ENCODE measurements around the gene COBLL1.

The COBLL1 gene

DNA sequence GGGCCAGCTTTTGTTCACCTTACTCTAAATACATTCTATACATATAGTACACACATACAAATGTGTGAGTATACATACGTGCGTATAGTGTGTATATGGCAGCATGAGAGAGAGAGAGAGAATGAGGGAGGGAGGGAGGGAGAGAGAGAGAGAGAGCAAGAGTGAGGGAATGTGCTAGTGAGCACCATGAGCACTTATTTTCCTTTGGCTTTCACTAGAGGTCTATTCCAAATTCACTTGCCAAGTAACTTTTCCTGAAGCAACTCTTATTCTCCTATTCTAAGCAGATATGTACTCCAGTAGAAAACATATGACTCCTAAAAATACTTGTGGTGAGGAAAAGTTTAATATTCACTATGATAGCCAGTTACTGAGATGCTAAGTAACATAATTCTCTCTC is 85.7 kb downstream of the COBLL1 start:
- no peak for DNase-seq

DNA sequence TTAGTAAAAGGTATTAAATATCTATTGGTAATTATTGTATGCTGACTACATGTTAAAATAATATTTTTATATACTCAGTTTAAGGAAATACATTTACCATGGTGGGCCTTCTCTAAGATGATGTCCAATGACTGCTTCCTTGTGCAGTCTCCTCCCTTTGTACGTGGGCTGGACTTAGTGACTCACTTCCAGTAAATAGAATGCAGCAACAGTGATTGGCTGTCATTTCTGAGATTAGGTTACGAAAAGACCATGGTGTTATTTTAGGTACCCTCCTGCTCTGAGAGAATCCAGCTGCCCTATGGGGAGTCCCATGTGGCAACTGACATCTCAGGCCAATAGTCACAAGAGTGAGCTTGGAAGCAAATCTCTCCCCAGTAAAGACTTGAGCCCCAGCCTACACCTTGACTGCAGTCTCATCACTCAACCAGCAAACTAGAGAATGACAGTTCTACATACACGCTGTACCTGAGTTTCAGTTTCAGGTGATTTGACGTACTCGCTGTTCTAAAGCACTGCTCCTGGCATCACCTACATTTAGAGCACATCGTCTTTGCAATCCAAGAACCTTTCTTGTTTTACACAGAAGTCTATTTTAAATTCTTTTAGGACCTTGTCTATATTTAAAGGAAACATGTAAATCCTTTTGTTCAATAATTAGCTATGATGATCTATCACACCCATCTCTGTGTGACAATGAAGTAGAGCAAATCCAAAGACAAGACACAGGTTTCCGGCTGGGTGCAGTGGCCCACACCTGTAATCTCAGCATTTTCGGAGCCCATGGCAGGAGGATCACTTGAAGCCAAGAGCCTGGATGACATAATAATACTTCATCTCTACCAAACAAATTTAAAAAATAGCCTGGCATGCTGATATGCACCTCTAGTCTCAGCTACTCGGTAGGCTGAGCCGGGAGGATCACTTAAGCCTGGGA is 87.2 kb downstream of the COBLL1 start:
- peak; percentile 32 for DNase-seq

GRCh38 chr2:164752956-164753355 is 88.7 kb downstream of the COBLL1 start:
- DNase-seq, result no peak

DNA sequence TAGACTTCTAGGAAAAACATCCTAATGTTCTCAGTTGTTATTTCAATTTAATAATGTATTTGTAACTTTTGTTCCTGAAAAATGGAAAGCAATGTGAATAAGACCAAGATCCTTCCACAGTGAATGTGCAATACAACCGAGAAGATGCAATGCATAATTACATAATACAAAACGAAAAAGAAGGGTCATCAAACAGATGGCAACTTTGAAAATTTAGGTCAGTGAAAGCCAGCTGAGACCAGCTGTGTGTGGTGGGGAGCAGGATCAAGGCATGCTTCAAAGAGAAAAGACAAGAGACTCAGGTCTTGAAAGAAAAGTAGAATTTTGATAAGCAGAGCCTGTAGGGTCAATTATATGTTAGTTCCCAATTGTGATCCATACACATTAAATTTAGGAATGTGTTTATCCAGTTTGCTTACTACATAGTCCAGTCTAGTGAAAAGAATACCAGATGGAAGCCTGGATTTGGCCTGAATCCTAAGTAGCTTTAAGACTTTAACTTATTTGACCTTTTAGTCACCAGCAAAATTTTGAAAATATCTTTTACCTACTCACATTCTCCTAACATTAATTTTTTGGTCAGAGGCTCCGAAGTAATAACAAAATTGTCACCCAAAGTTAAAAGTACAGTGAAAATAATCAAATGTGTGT is 93.7 kb downstream of the COBLL1 start:
- no peak for DNase-seq

DNA sequence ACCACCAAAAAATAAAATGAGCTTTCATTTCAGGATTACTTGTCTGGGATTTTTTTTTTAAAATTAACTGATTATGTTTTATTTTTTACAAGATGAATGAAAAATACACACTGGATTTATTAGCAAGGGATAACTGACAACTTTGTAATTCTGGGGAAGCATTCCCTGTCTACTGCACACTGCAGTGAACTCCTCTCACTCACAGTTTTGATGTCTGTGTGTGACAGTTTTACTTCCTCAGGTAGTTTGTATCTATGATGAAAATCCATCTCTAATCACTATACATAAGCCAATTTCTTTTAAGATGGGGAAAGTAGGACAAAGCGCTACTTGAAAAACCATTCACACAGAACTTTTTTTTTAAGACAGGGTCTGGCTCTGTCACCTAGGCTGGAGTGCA is 94.5 kb downstream of the COBLL1 start:
- DNase-seq, result no peak

GRCh38 chr2:164746713-164747112 is 94.9 kb downstream of the COBLL1 start:
- no peak for DNase-seq

- no peak for DNase-seq
These were observed 96.4 kb downstream of the COBLL1 start for GRCh38 chr2:164745012-164745797.

GRCh38 chr2:164742738-164743317 is 98.8 kb downstream of the COBLL1 start:
- DNase-seq, result no peak

GRCh38 chr2:164739966-164740365 is 101.7 kb downstream of the COBLL1 start:
- no peak for DNase-seq

DNA sequence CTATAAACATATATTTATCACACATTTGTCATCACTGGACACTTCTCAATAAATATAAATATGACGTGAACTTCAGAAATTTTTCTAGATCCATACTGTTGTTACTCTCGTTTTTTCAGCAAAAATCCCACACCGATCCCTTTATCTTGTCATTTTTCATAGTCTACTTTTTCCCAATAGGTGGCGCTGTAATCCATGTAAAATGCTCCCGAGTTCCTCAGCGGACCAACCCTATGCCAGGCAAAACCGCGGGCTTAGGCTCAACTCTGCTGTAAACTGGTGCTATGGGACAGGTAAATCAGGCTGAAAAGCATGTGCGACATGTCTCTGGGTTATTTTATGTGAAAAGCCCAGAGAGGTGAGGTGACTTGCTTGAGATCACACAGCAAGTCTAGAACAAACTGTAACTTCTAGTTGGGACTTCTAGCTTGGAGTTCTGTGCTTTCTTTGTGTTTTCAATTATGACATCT is 104.0 kb downstream of the COBLL1 start:
- peak; percentile 53 for DNase-seq

- no peak for DNase-seq
These were observed 106.2 kb downstream of the COBLL1 start for GRCh38 chr2:164735309-164735919.

GRCh38 chr2:164734196-164734595 is 107.4 kb downstream of the COBLL1 start:
- DNase-seq, result no peak

- DNase-seq, result no peak
These were observed 116.1 kb downstream of the COBLL1 start for GRCh38 chr2:164725542-164725941.

DNA sequence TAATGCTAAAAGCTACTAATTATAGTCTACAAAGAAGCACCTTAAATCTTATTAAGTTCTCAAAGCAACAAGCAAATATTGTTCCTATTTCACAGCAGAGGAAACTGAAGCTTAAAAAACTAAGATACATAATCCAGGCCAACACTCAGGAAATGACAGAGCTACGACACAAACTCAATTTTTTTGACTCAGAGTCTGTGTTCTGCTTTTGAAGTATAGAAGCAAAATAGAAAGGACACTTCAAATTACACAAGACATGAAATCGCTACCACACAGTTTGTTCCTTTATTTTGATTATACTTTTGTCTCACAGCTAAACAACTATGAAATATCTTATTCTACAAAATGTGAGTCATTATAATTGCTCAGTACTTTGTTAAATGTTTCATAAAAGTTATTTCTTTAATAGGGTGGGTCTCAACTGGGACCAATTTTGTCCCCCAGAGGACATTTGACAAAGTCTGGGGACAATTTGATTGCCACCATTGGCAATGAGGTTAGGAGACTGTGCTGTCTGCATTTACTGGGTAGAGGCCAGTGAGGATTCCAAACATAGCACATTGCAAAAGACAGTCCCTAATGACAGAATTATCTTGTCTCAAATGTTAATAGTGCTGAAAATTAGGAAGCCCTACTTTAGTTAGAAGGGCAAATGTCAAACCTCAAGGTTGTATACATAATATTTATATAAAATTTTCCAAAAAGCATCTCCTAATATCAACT is 118.8 kb downstream of the COBLL1 start:
- DNase-seq, result no peak

DNA sequence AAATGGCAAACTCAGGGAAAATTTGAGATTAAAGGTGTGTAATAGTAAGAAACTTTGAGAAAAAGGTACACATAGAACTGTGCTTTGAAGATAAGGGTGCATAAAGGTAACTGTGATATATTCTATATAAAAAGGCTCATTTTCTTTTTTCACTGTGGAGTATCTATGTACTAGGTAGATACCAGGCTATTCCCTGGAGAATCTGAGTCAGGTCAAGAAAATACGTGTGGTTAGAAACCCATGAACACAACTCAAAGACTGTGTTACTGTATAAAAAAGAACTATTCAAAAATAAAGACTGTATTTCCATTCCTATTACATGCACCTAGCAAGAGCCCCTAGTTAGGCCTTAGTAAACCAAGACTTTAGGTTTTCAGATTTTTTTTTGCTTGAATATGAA is 120.2 kb downstream of the COBLL1 start:
- DNase-seq, result no peak

GRCh38 chr2:164719996-164720941 is 121.4 kb downstream of the COBLL1 start:
- no peak for DNase-seq

- peak; percentile 9 for DNase-seq
These were observed 124.4 kb downstream of the COBLL1 start for GRCh38 chr2:164717000-164717803.

- DNase-seq, result no peak
These were observed 127.2 kb downstream of the COBLL1 start for GRCh38 chr2:164714471-164714870.

DNA sequence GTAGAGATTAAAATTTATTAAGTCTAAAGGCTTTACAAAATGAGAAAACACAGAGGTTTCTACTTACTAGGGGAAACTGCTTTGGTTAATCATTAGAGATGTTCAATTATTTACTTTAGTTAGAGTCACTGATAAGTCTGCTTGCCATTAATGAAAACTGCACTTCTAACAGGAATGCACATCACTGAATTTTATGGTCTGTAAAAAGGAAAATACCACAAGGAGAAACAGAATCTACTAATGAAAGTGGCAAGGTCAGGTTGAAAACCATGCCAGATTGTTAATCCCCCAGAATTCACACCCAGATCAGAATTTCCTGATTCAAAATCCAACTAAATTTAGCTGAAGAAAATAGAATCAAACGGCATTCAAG is 129.9 kb downstream of the COBLL1 start:
- no peak for DNase-seq

Data from NCI-H2029 treated with DMSO at 0.1 percent for 48 hours (cell line).